ENCODE data around the gene CEP20.
"Not testable (repeated sequence)": the region's sequence is repeated elsewhere in the genome, so short reads cannot be mapped to it uniquely, and the experiment has no call there.

The CEP20 gene

GRCh38 chr16:15856901-15857698 is 31.3 kb downstream of the CEP20 start, which contains the start of gene MYH11:
Gene MYH11 (minus strand): TSS chr16:15857028. CDS start chr16:15838252, 18,776 bp downstream.
- no peak for DNase-seq

DNA sequence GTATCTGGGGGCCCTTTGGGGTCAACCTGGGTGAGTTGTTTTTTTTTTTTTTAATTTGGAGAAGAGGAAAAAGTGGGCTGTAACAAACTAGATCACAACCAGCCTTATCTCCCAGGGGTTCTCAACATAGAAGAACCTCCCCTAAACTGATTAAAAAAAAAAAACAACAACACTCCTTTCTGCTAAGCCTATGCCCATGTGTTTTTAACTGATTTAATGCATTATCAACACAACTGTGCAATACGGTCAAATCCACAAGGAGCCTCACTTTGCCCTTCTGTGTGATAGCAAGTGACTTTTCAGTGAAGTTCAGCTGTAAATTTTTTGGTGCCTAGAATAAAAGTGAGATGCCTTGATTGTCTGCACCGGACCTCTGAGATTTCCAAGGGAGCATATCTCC is 32.2 kb downstream of the CEP20 start:
- DNase-seq: no peak

DNA sequence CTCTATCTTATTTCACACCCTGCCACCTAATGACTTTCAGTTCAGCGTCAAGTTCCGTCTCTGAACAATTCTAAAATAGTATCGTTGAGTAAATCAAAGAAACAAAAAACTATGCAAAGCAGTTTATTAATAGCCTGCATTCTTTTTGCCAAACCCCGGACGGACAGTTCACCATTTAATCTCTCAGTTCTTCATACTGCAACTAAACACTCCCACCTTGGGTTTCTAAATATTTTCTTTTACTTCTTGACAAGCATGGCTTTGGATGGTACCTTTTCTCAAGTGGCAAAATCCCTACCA is 32.7 kb downstream of the CEP20 start:
- no peak for DNase-seq

DNA sequence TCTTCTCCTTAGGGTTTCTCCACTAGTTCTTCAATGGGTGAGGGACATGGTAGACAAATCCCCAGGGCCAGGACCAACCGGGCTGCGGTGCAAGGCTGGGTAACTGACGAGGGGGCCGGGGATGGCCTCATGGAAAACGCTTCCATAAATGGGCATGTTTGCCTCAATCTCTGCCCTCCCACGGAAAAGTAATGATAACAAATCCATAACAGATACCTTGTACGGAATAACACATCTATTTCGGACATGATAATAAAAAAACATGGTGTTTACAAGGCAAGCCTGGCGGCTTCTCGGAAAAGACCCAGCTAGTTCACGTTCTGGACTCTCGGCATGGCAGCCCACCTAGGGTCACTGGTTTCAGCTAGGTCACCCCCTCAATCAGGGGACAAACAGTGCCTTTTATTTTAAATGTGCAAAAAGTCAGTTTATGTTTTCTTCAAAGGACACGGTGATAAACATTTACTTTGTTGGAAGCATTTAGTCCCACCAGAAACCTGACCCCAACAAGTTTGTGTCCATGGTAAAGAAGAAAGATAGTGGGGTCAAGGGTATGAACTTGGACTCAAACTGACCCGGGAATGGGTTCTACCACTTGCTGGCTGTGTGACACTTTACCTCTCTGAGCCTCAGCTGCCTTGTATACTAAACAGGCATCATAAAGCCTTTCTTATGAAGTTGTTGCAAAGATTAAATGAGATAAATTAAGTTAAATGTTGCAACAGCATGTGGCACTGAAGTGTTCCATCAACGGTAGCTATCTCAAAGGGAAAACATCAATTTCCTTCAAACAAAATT is 33.3 kb downstream of the CEP20 start:
- DNase-seq: no peak

DNA sequence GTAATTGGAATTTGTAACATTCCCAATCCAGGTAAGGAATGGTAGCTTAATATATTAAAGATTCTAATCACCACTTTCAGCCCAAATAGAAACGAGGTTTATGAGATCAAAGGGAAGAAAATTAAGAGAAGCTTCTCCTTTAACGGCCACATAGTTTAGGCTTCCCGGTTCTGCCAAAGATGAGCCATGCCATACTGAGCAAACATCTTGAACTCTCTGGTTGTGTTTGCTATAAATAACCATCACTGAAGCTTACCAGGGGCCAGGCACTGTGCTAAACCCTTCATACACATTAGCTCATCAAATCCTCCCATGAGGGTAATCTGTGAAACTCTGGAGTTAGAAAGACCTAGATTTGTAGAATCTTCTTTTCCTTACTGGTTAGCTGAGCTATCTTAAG is 34.3 kb downstream of the CEP20 start:
- no peak for DNase-seq

- DNase-seq: no peak
Observed at GRCh38 chr16:15853021-15853420, 35.4 kb downstream of the CEP20 start.

DNA sequence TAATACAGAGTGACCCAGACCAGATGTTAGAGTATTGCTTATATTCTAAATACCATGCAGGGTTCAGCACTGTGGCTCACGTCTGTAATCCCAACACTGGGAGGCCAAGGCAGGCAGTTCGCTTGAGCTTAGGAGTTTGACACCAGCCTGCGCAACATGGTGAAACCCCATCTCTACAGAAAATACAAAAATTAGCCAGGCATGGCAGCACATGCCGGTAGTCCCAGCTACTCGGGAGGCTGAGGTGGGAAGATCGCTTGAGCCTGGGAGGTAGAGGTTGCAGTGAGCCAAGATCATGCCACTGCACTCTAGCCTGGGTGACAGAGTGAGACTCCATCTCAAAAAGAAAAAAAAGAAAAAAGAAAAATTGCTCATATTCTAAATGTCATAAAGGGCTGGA is 37.8 kb downstream of the CEP20 start:
- not testable (repeated sequence) for DNase-seq

DNA sequence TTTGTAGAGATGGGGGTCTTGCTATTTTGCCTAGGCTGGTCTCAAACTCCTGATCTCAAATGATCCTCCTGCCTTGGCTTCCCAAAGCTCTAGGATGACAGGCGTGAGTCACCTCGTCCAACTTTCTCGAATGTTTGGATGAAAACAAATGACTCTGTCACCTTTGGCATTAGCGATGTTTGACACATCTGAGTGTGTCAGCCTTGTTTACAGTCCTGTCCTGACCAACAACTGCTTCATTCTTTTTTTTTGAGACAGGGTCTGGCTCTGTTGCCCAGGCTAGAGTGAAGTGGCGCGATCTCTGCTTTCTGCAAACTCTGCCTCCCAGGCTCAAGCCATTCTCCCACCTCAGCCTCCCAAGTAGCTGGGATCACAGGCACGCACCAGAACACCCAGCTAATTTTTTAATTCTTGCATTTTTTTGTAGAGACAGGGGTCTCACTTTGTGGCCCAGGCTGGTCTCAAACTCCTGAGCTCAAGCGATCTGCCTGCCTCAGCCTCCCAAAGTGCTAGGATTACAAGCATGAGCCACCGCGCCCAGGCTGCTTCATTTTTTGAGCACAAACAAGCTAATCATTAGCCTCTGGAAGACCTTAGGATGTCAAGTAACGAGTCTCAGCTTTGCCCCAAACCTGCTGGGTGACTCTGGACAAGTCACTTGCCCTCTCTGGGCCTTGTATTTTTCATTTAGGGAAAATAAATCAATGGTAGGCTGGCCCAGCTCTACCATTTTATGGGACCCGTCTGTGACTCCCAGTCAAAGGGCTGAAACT is 39.0 kb downstream of the CEP20 start:
- DNase-seq: no peak

- no peak for DNase-seq
Observed at GRCh38 chr16:15847611-15848175, 40.7 kb downstream of the CEP20 start.

DNA sequence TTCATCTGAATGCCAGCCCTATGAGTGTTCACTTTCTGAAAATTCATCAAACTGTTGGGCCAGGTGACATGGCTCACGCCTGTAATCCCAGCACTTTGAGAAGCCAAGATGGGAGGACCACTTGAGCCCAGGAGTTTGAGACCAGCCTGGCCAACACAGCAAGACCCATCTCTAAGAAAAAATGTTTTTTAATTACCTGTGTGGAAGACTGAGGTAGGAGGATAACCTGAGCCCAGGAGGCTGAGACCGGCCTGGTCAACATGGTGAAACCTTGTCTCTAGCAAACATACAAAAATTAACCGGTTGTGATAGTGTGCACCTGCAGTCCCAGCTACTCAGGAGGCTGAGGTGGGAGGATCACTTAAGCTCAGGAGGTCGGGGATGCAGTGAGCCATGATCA is 41.9 kb downstream of the CEP20 start:
- DNase-seq: no peak

GRCh38 chr16:15843635-15844279 is 44.6 kb downstream of the CEP20 start:
- DNase-seq: no peak

DNA sequence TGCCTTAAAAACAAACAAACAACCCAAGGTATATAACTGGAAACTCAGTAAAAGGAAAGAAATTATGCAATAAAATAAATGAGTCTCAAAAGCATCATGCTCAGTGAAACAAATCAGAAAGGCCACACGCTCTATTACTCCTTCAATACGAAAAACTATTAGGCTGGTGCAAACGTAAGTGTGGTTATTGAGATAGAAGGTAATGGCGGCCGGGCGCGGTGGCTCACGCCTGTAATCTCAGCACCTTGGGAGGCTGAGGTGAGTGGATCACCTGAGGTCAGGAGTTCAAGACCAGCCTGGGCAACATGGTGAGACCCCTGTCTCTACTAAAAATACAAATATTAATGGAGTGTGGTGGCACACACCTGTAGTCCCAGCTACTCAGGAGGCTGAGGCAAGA is 49.2 kb downstream of the CEP20 start:
- DNase-seq: not testable (repeated sequence)

DNA sequence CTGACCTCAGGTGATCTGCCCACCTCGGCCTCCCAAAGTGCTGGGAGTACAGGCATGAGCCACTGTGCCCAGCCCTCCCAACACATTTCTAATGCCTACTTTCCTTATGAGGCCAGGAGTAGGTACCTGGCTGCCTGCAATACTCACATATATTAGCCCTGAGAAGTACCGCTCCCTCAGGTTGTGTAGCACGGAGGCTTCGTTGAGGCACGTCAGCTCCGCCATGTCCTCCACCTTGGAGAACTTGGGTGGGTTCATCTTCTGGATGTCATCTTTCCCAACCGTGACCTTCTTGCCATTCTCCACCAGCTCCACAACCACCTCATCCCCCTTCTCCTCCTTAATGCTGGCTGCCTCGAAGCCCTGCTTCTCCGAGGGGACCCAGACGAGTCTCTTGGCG is 50.6 kb downstream of the CEP20 start:
- no peak for DNase-seq

GRCh38 chr16:15836965-15837611 is 51.3 kb downstream of the CEP20 start:
- no peak for DNase-seq

- DNase-seq: no peak
Observed at GRCh38 chr16:15836074-15836473, 52.3 kb downstream of the CEP20 start.

DNA sequence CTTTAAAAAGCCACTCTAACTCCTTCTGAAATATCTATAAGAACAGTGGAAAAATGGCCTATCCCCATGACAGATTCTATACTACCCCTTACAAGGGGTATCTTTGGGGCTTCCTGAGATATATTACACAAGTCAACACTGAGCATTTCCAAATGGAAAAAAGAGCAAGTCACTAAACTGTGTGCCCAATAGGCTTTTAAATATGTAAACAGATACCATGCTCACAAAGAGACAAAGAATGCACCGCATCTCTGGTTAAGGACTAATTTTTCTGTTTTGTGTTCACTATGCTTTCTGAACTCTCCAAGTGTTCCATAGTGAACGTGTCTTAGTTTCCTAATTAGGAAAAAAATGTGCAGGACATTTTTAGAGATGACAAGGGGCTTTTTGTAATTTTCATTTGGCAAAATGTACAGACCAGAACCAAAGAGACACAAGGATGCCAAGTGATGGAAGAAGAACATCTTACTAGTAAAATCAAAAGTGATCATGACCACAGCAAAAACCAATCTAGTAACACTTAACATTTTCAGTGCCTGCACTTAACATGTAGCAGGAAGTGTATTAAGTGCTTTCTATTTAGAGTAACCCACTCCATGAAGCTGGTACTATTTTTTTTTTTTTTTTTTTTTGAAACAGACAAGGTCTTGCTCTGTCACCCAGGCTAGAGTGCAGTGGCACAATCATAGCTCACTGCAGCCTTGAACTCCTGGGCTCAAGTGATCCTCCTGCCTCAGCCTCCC is 53.1 kb downstream of the CEP20 start:
- no peak for DNase-seq

DNA sequence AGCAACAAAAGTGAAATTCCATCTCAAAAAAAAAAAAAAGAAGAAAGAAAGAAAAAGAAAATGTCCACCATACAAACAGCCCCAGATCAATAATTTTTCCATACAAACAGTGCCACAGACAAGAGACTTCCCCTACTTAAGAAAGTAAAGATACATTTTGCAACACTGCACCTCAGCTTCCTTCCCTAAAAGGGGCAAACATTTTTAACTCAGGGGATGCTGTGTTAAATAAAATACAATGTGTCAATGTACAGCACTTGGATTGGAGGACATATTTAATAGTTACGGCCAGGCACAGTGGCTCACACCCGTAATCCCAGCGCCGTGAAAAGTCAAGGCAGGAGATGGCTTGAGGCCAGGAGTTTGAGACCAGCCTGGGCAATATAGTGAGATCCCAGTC is 53.9 kb downstream of the CEP20 start:
- DNase-seq: no peak

- no peak for DNase-seq
Observed at GRCh38 chr16:15833541-15833940, 54.9 kb downstream of the CEP20 start.

GRCh38 chr16:15832241-15832640 is 56.2 kb downstream of the CEP20 start:
- no peak for DNase-seq

- DNase-seq: no peak
Observed at GRCh38 chr16:15830832-15831451, 57.5 kb downstream of the CEP20 start.

DNA sequence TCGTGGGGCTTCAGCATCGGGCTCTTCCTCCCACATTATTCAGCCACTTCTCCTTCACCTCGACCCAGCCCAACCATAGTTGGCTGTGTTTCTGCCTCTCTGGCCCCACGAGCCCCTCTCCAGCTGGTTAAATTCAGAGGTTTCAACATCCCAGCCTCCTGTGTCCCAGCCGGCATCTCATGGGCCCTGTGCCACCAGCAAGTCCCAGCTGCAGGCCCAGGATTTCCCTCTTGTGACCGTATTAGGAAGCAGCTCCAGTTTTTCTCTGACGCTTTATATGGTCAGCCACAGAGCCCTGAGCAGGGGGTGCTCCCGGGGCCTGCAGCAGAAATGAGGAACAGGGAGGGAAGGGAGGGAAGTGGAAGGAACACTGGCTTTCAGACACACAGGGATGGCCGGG is 58.9 kb downstream of the CEP20 start:
- DNase-seq: no peak
